RWPE1 (cell line): ENCODE data around the gene ANO7.

Source experiments
- CTCF ChIA-PET: fragments of 350-600 bp; sonication (Branson Sonifier 250); formaldehyde crosslinking; extraction: SDS; loops from one replicate; lab custom pipeline; 2021; lab: Yijun Ruan, JAX
- POLR2A ChIA-PET: fragments of 400-600 bp; formaldehyde crosslinking; extraction: SDS; loops from one replicate; lab custom pipeline; 2020; ENCODE audit warnings: antibody characterized with exemption; ENCODE audit not compliant: low non-redundant PET; lab: Yijun Ruan, JAX
- DNase-seq: peaks from one replicate; pipeline ENCODE4 v3.0.0; 2012; ENCODE audit warnings: low spot score
- H3K27ac ChIP-seq: fragments of 450-650 bp; 2 replicates; pipeline ENCODE4 v1.5.1; 2017
- TF ChIP-seq, protein P1 (sequence below): fragments of 450-650 bp; conservative IDR thresholded peaks from 2 replicates; pipeline ENCODE4 v1.5.1; 2017; ENCODE audit warnings: low read depth, mild to moderate bottlenecking

Gene ANO7

DNA sequence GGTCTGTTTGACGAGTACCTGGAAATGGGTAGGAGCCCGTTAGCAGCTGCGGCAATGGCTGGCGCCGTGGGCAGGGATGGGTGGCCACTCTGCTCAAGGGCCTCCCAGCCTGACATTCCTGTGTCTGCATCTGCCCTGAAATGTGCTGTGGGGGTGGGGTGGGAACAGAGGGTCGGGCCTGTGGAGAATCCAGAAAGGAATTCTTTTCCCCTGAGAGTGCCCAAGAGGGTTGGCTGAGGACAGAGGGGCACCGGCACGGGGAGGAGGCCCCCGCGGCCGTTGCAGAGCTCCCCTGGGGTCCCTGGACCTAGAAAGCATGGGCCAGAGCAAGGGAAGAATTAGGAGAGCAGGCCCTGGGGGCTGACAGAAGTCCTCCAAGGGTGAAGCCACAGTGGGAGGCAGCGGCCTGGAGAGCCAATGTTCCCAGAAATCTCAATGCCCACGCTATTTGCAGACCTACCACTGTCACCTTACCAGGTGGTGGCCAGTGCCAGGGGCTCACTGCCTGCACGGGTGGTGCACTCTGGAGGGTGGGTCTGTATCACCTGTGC lies 27.8 kb downstream of the ANO7 start:
- no peak for DNase-seq
- ChIA-PET CTCF (interaction anchor here (0.6 kb wide), 2 partner anchors 39 to 56 kb away, joined by 3 read pairs; no protein-coding TSS in a partner anchor), POLR2A (no interaction called here)
- TF ChIP-seq, protein P1, sequence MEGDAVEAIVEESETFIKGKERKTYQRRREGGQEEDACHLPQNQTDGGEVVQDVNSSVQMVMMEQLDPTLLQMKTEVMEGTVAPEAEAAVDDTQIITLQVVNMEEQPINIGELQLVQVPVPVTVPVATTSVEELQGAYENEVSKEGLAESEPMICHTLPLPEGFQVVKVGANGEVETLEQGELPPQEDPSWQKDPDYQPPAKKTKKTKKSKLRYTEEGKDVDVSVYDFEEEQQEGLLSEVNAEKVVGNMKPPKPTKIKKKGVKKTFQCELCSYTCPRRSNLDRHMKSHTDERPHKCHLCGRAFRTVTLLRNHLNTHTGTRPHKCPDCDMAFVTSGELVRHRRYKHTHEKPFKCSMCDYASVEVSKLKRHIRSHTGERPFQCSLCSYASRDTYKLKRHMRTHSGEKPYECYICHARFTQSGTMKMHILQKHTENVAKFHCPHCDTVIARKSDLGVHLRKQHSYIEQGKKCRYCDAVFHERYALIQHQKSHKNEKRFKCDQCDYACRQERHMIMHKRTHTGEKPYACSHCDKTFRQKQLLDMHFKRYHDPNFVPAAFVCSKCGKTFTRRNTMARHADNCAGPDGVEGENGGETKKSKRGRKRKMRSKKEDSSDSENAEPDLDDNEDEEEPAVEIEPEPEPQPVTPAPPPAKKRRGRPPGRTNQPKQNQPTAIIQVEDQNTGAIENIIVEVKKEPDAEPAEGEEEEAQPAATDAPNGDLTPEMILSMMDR: no peak
- peak overlapping the region; percentile 76; the same call in 1 of the 2 replicates for H3K27ac ChIP-seq

DNA sequence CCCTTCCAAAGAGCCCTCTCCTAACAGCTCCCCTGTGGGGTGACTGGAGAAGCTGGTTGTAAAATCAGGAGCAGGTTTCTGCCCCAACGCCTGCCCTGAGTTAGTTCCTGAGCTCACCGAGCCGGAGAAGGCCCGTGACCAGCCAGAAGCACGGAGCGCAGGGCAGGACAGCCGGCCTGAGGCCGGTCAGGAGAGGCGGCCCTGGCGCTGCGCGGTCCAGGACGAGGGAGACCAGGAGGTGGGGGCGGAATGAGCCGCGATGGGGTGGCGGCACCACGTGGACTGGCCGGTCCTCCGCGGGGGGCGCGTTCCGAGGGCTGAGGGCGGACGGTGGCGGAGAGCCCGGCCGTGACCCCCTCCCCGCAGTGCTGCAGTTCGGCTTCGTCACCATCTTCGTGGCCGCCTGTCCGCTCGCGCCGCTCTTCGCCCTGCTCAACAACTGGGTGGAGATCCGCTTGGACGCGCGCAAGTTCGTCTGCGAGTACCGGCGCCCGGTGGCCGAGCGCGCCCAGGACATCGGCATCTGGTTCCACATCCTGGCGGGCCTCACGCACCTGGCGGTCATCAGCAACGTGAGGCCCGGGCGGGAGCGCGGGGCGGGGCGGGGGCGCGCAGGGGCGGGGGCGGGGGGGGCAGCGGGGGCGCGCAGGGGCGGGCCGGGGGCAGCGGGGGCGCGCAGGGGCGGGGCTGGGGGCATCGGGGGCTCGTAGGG lies 29.0 kb downstream of the ANO7 start:
- TF ChIP-seq, protein P1: no peak
- ChIA-PET POLR2A (no interaction called here), CTCF (interaction anchor here (0.7 kb wide), 1 partner anchor 367 kb away, joined by 3 read pairs; no protein-coding TSS in a partner anchor)
- peak overlapping the region; percentile 76 for H3K27ac ChIP-seq
- DNase-seq: peak; percentile 75

DNA sequence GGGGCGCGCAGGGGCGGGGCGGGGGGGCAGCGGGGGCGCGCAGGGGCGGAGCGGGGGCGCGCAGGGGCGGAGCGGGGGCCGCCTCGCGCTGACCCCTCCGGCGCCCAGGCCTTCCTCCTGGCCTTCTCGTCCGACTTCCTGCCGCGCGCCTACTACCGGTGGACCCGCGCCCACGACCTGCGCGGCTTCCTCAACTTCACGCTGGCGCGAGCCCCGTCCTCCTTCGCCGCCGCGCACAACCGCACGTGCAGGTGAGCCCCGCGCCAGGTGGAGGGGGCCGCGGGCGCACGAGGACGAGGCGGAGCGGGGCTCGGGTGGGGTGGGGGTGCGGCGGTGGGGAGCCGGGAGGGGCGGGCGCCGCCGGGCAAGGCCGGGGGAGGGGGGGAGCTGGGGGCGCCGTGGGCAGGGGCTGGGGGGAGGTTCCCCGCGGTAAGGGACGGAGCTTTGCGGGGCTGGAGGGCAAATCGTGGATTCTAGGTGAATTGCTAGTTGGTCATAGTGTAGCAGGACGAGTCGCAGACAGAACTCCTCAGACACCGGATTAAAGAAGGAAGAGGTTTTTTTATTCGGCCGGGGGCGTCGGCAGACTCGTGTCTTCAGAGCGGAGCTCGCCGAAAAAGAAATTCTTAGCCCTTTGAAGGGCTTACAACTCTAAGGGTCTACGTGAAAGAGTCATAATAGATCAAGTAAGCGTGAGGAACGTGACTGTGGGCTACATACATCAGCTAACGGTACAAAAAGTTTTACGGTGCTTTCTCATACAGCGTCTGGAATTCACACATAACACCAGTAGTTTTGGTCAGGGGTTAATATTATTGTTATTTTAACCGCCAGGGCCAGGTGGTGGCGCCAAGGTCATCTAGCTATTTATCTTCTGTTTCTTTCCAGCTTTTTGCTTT lies 29.9 kb downstream of the ANO7 start:
- ChIA-PET CTCF (interaction anchor here (0.7 to 1.0 kb wide), 3 partner anchors 304 to 367 kb away, joined by 3 read pairs; no protein-coding TSS in a partner anchor), POLR2A (no interaction called here)
- TF ChIP-seq, protein P1: peak; percentile 26; the same call in 1 of the 2 replicates
- H3K27ac ChIP-seq: peak overlapping the region; percentile 63
- DNase-seq: no peak

DNA sequence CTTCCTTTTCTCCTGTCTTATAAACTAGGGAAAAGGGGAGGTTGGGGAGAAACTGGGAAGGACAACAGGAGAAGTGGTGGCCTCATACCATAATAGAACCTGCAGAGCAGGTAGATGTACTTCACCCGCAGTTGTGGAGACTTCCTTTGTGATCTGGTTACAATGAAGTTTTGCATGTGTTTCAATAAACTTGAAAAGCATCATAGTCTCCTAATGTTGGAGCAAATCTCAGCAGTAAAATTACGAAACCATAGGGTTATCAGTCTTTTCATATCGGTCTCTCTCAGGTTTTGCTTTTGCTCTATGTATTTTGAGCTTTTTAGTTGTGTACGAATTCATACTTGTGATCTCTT lies 30.5 kb downstream of the ANO7 start:
- POLR2A ChIA-PET: interaction anchor here (0.6 kb wide), 1 partner anchor 305 kb away, joined by 3 read pairs; no protein-coding TSS in a partner anchor

DNA sequence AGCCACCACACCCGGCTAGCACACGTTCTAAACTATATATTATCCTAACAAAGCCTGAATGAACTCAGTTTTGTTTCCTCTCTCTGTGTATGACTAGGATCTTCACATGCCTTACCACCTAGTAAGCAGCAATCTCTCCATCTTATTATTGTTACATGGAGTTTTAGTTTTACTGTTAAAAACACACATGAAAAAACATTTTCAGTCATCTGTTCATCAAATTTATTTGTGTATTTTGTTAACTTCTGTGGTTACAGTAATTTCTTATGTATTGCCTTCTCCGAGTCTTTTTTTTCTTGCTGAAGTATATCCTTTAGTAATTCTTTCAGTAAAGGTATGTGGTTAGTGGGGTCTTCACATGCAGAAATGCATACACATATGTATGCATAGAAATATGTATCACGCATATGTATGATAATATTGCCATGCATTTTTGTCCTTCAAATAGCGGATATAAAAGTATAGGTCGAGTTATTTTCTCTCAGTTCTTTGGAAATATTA lies 31.4 kb downstream of the ANO7 start:
- ChIA-PET CTCF (interaction anchor here (0.7 kb wide), 1 partner anchor 14 kb away, joined by 7 read pairs; no protein-coding TSS in a partner anchor), POLR2A (no interaction called here)

More for the DNA sequence above, 30.5 kb downstream of the ANO7 start:
- DNase-seq: no peak
- CTCF ChIA-PET: interaction anchor here (0.7 to 1.0 kb wide), 3 partner anchors 304 to 368 kb away, joined by 3 read pairs; no protein-coding TSS in a partner anchor
- TF ChIP-seq, protein P1: no peak
- H3K27ac ChIP-seq: no peak overlapping the region

More for the DNA sequence above, 31.4 kb downstream of the ANO7 start:
- no peak overlapping the region for H3K27ac ChIP-seq
- TF ChIP-seq, protein P1: no peak
- DNase-seq: no peak
